GM21367 (cell line): ENCODE data around the gene TM9SF3.

Experiments used
- ATAC-seq: cut with Tn5 transposase; IDR thresholded peaks from one replicate; pipeline ENCODE4 v1.9.1; 2021; ENCODE audit not compliant: unreplicated experiment

TM9SF3 gene

DNA sequence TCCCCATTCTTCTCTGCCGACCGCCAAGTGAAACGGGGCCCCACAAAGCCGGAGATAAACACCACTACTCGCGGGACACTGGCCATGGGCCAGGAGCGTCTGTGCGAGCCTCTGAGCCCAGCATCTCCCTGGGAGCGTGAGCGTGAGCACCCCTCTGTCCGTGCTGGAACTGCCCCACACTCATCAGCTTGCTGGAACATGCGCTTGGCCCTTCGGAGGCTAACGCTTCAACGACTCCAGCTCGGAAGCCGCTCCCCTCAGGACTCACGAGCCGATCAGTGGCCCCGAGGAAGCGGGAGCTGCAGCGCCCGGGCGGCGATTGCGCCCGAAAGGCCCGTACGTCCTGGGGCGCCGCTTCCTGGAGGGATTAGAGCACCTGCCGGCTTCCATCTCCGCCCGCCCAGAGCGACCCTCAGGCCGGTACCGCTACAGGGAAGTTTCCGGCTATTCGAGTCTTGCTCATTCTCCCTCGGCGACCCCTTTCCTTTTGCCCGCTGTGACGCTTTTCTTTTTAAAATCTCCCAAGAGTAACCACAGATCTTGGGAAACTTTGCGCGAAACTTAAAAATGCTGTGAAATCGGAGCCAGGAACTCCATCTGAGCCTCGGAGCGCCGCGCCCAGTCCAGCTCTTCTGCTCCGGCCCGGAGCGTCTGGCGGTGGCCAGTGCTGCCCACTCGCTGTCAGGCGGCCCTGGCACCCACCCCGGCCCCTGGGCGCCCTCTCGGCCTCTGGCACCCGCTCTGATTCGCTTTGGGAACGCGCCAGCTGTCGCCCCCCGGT lies 74.1 kb downstream of the TM9SF3 start:
- ATAC-seq, result no peak

DNA sequence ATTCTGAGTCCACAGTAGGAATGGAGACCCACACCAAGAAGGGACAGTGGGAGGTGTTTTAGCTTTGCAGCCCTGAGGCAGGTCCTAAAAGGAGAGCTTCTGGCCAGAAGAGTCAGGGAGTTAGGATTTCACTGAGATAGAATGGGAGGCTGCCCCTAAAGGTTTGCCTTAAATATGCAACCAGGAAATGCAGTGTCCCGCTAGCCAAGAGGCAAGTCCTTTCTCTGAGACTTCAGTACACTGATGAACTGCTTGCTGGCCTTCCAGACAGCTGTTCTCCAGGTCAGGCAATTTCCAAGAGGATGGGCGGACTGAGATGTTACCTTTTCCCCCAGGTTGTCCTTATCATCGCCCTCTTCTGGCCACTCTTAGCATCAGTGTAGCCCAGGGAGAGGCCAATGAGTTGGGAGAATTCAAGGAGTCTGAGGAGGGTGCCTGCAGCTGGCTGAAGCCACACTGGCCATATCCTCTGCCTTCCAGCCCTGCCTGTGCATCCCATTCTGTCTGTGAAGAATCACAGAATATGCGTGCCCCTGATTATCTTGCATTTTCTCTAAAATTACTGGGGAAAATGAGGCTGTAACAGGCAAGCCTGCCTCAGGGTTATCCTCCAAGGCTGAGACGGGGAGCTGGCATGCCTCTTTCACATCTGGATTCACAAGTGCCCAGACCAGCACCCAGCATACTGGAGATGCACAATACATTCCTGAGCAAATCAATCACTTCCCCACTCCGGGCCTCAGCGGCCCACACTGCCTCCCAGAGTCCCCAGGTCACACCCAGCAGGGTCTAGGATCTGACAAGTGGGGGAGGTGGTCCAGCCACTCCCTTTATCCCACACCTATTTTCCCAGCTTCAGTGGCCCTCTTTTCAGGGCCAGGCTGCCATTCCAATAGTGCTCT lies 75.5 kb downstream of the TM9SF3 start:
- no peak for ATAC-seq

- no peak for ATAC-seq
These were observed 77.7 kb downstream of the TM9SF3 start for GRCh38 chr10:96509017-96509641.

DNA sequence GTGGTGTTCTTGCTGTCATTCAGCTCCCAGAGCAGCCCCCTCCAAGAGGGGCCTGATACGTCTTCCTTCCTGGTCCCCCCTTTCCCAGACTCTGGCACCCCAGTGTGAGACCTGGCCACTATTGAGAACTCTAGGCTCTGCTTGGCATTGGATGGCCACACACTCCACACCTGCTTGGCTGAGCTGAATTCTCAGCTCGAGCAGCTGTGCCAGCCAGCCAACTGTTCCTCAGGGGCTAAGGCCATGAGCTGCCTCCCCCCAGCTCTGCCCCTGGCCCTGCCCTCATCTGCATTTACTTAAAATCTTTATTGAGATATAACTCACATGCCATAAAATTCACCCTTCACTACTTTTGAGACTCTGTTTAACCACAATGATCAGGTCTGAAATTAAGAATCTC lies 79.8 kb downstream of the TM9SF3 start:
- no peak for ATAC-seq

GRCh38 chr10:96505150-96506136 lies 81.4 kb downstream of the TM9SF3 start:
- no peak for ATAC-seq

DNA sequence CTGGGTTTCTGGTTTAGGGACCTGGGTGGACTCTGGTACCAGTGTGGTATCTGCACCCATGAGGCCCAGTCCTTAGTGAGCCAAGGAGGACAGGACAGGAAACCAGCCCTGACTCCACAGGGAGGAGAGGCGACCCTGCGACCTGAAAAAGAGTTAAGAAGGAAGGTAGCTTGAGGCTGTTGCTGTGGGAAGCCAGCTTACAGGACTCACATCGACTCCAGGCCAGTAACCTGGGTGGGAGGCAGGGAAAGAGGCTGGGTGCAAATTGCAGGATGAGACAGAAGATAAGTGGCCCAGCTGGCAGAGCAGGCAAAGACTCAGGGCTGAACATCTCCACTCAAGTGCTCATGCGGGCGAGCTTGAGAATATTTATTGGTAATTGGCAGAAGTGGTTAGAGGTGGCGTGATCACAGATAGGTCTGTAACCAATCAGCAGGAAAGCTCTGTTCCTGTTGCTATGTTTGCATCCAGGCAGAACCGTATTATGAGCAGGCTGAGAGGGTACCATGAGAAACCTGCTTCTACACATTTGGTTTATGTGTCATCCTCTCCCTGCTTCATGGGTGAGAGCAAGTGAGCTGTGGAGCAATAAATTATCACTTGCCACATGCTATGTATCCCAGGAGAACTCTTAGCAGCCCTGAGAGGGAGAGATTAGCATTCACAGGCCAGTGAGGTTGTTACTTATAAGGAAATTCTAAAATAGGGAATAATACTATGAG lies 84.1 kb downstream of the TM9SF3 start:
- no peak for ATAC-seq

- no peak for ATAC-seq
These were observed 84.8 kb downstream of the TM9SF3 start for GRCh38 chr10:96501985-96502384.

- no peak for ATAC-seq
These were observed 86.3 kb downstream of the TM9SF3 start for GRCh38 chr10:96500519-96500918.

DNA sequence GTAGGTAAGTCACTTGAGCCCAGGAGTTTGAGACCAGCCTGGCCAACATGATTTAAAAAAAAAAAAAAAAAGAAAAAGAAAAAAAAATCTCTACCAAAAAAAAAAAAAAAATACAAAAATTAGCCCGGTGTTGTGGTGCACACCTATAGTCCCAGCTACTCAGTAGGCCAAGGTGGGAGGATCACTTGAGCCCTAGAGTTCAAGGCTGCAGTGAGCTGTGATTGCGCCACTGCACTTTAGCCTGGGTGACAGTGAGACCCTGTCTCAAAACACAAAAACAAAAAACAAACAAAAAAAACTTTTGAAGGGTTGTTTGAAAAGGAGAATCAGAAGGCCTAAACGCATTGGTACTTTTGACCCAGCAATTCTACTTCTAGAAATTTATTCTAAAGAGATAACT lies 86.8 kb downstream of the TM9SF3 start:
- no peak for ATAC-seq

DNA sequence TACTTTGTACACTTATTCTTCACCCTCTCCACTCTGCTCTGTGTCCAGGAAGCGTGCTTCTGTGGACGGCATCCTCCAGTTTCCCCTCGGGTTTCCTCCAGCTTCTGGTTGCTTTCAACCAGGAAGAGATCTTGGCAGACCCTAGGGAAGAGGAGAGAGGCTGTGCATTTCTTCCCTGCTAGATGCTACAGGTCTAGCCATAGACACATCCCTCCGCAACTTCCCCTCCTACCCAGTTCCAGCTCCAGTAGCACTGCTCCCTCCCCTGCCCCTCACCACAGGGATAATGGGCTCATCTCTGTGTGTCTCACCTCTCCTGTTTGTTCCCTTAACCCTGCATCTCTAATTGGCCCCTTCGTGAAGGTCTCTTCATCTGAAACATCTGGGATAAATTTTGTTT lies 89.4 kb downstream of the TM9SF3 start:
- ATAC-seq, result no peak

DNA sequence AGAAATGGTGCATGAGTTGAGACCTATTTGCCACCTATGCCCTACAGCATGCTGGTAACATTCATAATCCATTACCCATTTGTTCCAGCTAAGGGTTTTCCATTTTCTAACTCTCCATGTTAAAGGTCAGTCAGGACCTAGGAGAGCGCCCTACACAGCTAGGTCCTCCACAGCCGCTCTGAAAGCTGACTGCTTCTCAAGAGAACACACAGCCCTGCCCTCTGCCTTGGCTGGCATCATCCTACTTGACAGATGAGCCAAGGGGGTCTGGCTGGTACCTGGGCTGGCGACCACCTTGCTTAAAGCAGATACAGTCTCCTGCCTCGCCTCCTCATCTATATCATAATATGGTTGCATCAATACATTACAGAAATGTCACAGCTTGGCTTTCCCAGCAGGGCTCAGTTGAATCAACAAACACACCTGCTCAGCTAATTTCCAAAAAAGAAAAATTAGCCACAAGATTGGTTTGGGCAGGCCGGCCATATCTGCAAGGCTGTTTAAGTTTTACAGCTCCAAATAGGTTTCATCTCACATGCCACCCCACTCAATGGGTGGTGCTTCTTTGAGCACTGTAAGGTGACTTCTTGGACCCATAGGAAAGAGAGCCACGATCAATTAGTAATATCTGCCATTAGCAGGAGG lies 90.4 kb downstream of the TM9SF3 start:
- no peak for ATAC-seq

GRCh38 chr10:96495544-96495943 lies 91.3 kb downstream of the TM9SF3 start:
- ATAC-seq, result no peak

DNA sequence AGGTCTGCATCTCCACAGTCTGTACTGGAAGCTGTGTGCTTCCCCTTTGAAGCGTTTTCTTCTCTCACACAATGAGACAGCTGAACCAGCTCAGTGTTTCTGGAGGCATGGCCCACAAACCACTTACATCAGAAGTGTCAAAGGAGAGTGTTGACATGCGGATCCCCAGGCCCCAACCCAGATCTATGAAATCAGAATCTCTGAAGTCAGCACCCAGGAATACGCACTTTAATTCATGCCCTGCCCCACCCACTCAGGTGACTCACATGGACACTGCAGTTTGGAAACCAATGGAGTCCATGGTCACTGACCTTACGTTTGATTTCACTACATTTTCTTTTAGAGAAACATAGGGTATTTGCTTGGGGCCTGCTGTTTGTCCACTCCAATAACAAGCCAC lies 92.1 kb downstream of the TM9SF3 start:
- no peak for ATAC-seq

- ATAC-seq, result no peak
These were observed 92.8 kb downstream of the TM9SF3 start for GRCh38 chr10:96493871-96494525.

DNA sequence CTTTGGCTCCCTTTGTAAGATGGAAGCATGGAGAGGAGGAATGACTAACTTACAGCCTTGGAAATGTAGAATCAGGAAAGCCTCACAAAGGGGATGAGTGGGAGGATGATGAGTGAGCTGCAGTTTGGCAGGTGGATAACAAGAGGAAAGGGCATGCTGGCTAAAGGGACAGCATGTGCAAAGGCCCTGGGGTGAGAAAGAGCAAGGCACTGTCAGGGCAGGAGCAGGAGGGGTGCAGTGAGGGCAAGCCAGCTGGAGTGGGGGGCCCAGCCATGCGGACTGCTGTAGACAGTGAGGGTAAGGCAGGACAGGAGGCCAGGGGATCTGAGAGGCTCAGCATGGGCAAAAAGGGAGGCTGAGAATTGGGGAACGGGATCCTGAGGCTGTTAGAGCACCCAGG lies 93.6 kb downstream of the TM9SF3 start:
- ATAC-seq, result no peak

- ATAC-seq, result no peak
These were observed 95.5 kb downstream of the TM9SF3 start for GRCh38 chr10:96491303-96491702.

GRCh38 chr10:96488161-96488935 lies 98.5 kb downstream of the TM9SF3 start:
- no peak for ATAC-seq
